T-helper 17 cell (primary cell): Measurements from ENCODE around the gene BRCA1. TPM values are rescaled to one million over a fixed set of nuclear protein-coding genes. Genes with fewer than 3 reads are reported as not detected.
A peak's percentile ranks its signal among the peaks of the same experiment; 100 is the strongest.
"Not testable (repeated sequence)": the region's sequence is repeated elsewhere in the genome, so short reads cannot be mapped to it uniquely, and the experiment has no call there.

Experiments
- ATAC-seq: fragments of 150-1000 bp; cut with Tn5 transposase; 2 replicates; pipeline ENCODE4 v1.10.0; 2021; ENCODE audit warnings: mild to moderate bottlenecking, moderate library complexity
- DNase-seq, 3 donors: peaks; one replicate each; pipeline versions ENCODE4 v3.0.0 to v3.0.0-alpha.2; 2020 to 2021
- H3K9me3 ChIP-seq: one replicate; pipeline ENCODE4 v1.7.0; 2013; ENCODE audit warnings: low read length, mild to moderate bottlenecking; ENCODE audit not compliant: control insufficient read depth, poor library complexity, severe bottlenecking
- H3K27ac Mint-ChIP-seq: one replicate; pipeline ENCODE4 v1.8.0; 2022; ENCODE audit warnings: mild to moderate bottlenecking, moderate library complexity, mixed read lengths
- H3K27me3 Mint-ChIP-seq: one replicate; pipeline ENCODE4 v1.8.0; 2022; ENCODE audit warnings: mixed read lengths
- H3K36me3 Mint-ChIP-seq: one replicate; pipeline ENCODE4 v1.8.0; 2022; ENCODE audit warnings: low read depth, mixed read lengths
- H3K4me1 Mint-ChIP-seq: one replicate; pipeline ENCODE4 v1.8.0; 2022; ENCODE audit warnings: mild to moderate bottlenecking, mixed read lengths
- H3K4me3 Mint-ChIP-seq: one replicate; pipeline ENCODE4 v1.8.0; 2022; ENCODE audit warnings: mild to moderate bottlenecking, moderate library complexity, mixed read lengths
- total RNA-seq, 4 donors: library from RNA in 2 of 4; stranded (reverse) in 2 of 4; gene quantifications; one replicate each; pipeline ENCODE4 v1.2.3 and lab custom pipeline; 2022 to 2026

Gene BRCA1
- total RNA-seq, 2 donors from 2014 or later: 2.1 to 3.4 TPM

GRCh38 chr17:43011728-43012472 is 113.3 kb downstream of the BRCA1 start:
- H3K9me3 ChIP-seq: no peaks in the 10 kb centered on the region
- no peak for DNase-seq
- Mint-ChIP-seq H3K36me3 (peaks cover 2% of the 10 kb centered on the region), H3K4me1 (peaks cover 11% of the 10 kb centered on the region), H3K4me3 (no peak overlapping the region), H3K27ac (no peak overlapping the region), H3K27me3 (no peaks in the 10 kb centered on the region)
- no peak for ATAC-seq

- no peak overlapping the region for H3K4me3 Mint-ChIP-seq
- H3K27ac Mint-ChIP-seq: no peak overlapping the region
- DNase-seq: no peak
Measured at GRCh38 chr17:43010667-43011308, 114.4 kb downstream of the BRCA1 start.

GRCh38 chr17:43006639-43007551 is 118.3 kb downstream of the BRCA1 start, which contains the start of gene IFI35:
IFI35 (plus strand) TSS chr17:43006784; CDS start chr17:43006948, 164 bp downstream.
- H3K4me3 Mint-ChIP-seq: peak within 1 kb of the TSS; percentile 99

More at GRCh38 chr17:43010667-43011308, 114.4 kb downstream of the BRCA1 start:
- Mint-ChIP-seq H3K27me3 (no peaks in the 10 kb centered on the region), H3K36me3 (peaks cover 2% of the 10 kb centered on the region), H3K4me1 (peaks cover 17% of the 10 kb centered on the region)
- ATAC-seq: no peak
- H3K9me3 ChIP-seq: no peaks in the 10 kb centered on the region

GRCh38 chr17:43003542-43004172 is 121.5 kb downstream of the BRCA1 start:
- H3K27me3 Mint-ChIP-seq: no peaks in the 10 kb centered on the region
- peaks cover 21% of the 10 kb centered on the region for H3K4me1 Mint-ChIP-seq
- H3K4me3 Mint-ChIP-seq: no peak overlapping the region
- no peaks in the 10 kb centered on the region for H3K9me3 ChIP-seq
- DNase-seq (no peak), ATAC-seq (no peak)
- H3K27ac Mint-ChIP-seq: peak overlapping the region; percentile 71
- no peaks in the 10 kb centered on the region for H3K36me3 Mint-ChIP-seq

More at GRCh38 chr17:43006639-43007551, 118.3 kb downstream of the BRCA1 start, which contains the start of gene IFI35:
- no peaks in the 10 kb centered on the region for H3K27me3 Mint-ChIP-seq
- DNase-seq (peak; percentile 63 to 73 (median 71)), ATAC-seq (peak; percentile 98)
- no peaks in the 10 kb centered on the region for H3K36me3 Mint-ChIP-seq
- H3K9me3 ChIP-seq: no peaks in the 10 kb centered on the region
- peak within 1 kb of the TSS; percentile 96 for H3K27ac Mint-ChIP-seq
- H3K4me1 Mint-ChIP-seq: peaks cover 17% of the 10 kb centered on the region

- not testable (repeated sequence) for H3K9me3 ChIP-seq, H3K27me3 Mint-ChIP-seq, DNase-seq, H3K36me3 Mint-ChIP-seq, H3K4me3 Mint-ChIP-seq, ATAC-seq
- H3K27ac Mint-ChIP-seq: peak overlapping the region; percentile 99
- H3K4me1 Mint-ChIP-seq: peaks cover 19% of the 10 kb centered on the region
Measured at GRCh38 chr17:43000894-43001293, 124.3 kb downstream of the BRCA1 start.

- Mint-ChIP-seq H3K36me3 (no peaks in the 10 kb centered on the region), H3K4me3 (peak overlapping the region; percentile 93), H3K27ac (peak overlapping the region; percentile 99), H3K27me3 (no peaks in the 10 kb centered on the region), H3K4me1 (peaks cover 19% of the 10 kb centered on the region)
- no peak for DNase-seq
- ATAC-seq: no peak
- H3K9me3 ChIP-seq: no peaks in the 10 kb centered on the region
Measured at GRCh38 chr17:42999003-42999525, 126.1 kb downstream of the BRCA1 start.

- H3K4me1 Mint-ChIP-seq: peaks cover 19% of the 10 kb centered on the region
- no peaks in the 10 kb centered on the region for H3K9me3 ChIP-seq
- peak within 1 kb of the TSS; percentile 99 for H3K27ac Mint-ChIP-seq
- H3K36me3 Mint-ChIP-seq: no peaks in the 10 kb centered on the region
- ATAC-seq (peak; percentile 96), DNase-seq (peak; percentile 84 to 94 (median 94))
- H3K4me3 Mint-ChIP-seq: peak within 1 kb of the TSS; percentile 93
- no peaks in the 10 kb centered on the region for H3K27me3 Mint-ChIP-seq
Measured at GRCh38 chr17:42997984-42998938, 126.9 kb downstream of the BRCA1 start, which contains the start of gene RPL27. RPL27 (plus strand) TSS chr17:42998419; CDS start chr17:42998751, 332 bp downstream.

- peak overlapping the region; percentile 93 for H3K4me3 Mint-ChIP-seq
- peaks cover 19% of the 10 kb centered on the region for H3K4me1 Mint-ChIP-seq
- no peaks in the 10 kb centered on the region for H3K27me3 Mint-ChIP-seq
- peak overlapping the region; percentile 99 for H3K27ac Mint-ChIP-seq
- no peaks in the 10 kb centered on the region for H3K9me3 ChIP-seq
- DNase-seq (no peak), ATAC-seq (no peak)
- no peaks in the 10 kb centered on the region for H3K36me3 Mint-ChIP-seq
Measured at GRCh38 chr17:42997390-42997983, 127.7 kb downstream of the BRCA1 start.

Other genes with a start within 250 kb of the BRCA1 start
- gene G6PC1, start 224.6 kb downstream of the BRCA1 start, total RNA-seq: not detected
- 10 to 100 TPM; 47.6 to 59.9 TPM for gene AARSD1, start 160.9 kb downstream of the BRCA1 start, total RNA-seq
- gene PTGES3L, start 145.3 kb downstream of the BRCA1 start, total RNA-seq: 1 to 10 TPM in 1 of 2 donors, not detected in 1; 2.3 TPM
- gene RUNDC1, start 144.8 kb downstream of the BRCA1 start, total RNA-seq: 10 to 100 TPM; 15.6 to 16.6 TPM
- 1,000 to 10,000 TPM; 1,342 to 1,395 TPM for gene RPL27, start 126.9 kb downstream of the BRCA1 start, total RNA-seq
- 10 to 100 TPM; 23.1 to 23.8 TPM for gene IFI35, start 118.6 kb downstream of the BRCA1 start, total RNA-seq
- 10 to 100 TPM; 26.0 to 29.3 TPM for gene VAT1, start 103.0 kb downstream of the BRCA1 start, total RNA-seq
- 1 to 10 TPM in 1 of 2 donors, under 1 TPM in 1; 0.12 to 1.1 TPM for gene RND2, start 100.1 kb downstream of the BRCA1 start, total RNA-seq
- gene NBR1, start 45.9 kb upstream of the BRCA1 start, total RNA-seq: 10 to 100 TPM; 55.1 to 55.8 TPM
- gene TMEM106A, start 86.5 kb upstream of the BRCA1 start, total RNA-seq: 10 to 100 TPM in 1 of 2 donors, 1 to 10 TPM in 1; 7.0 to 10.0 TPM
- gene CCDC200, start 103.3 kb upstream of the BRCA1 start, total RNA-seq: under 1 TPM; 0.40 to 0.60 TPM
- gene RNU2-1, start 108.6 kb upstream of the BRCA1 start, total RNA-seq: 1,000 to 10,000 TPM; 3,838 to 5,780 TPM